ENCODE data around the gene GSG1L. TPM values are rescaled to one million over a fixed set of nuclear protein-coding genes. Genes with fewer than 3 reads are reported as not detected.
A peak's percentile ranks its signal among the peaks of the same experiment; 100 is the strongest.

The GSG1L gene
- total and polyA plus RNA-seq, 12 donors = 0.68 to 14.6 (median 3.4) TPM; not detected in 5

GRCh38 chr16:28059841-28060575 lies 3.5 kb downstream of the GSG1L start:
- no peak for TF ChIP-seq CTCF (IDR thresholded peaks at IDR 0.05)
- Histone ChIP-seq H3K27me3 (peaks cover 12 to 91% (median 56%) of the 10 kb centered on the region in 7 donors), H3K36me3 (no peaks in the 10 kb centered on the region), H3K4me1 (no peaks in the 10 kb centered on the region), H3K9me3 (no peaks in the 10 kb centered on the region), H3K27ac (no peak overlapping the region), H3K4me3 (no peak overlapping the region)
- 28 to 31% methylated on average over 12 of the region's 12 CpGs for WGBS, 2 donors
- DNase-seq (no peak), ATAC-seq (no peak)
- intact Hi-C loops (cut with DNase I) = loop anchor here in 6 of 10 donors (5.0 to 10.0 kb wide), 3 partner anchors 78 to 415 kb away; no protein-coding TSS in a partner anchor

- no peak for ATAC-seq
- 66 to 67% methylated on average over 18 of the region's 18 CpGs for WGBS, 2 donors
Observed at GRCh38 chr16:28058839-28059589, 4.5 kb downstream of the GSG1L start.

GRCh38 chr16:28057949-28058348 lies 5.6 kb downstream of the GSG1L start:
- Histone ChIP-seq H3K27me3 (peaks cover 10 to 96% (median 52%) of the 10 kb centered on the region in 7 donors), H3K9me3 (no peaks in the 10 kb centered on the region), H3K4me3 (no peak overlapping the region), H3K27ac (no peak overlapping the region), H3K4me1 (no peaks in the 10 kb centered on the region), H3K36me3 (no peaks in the 10 kb centered on the region)
- intact Hi-C loops (cut with DNase I) = no loop called here
- ATAC-seq (no peak), DNase-seq (no peak)
- WGBS, 2 donors = 78 to 87% methylated on average over 8 of the region's 8 CpGs
- no peak for TF ChIP-seq CTCF (IDR thresholded peaks at IDR 0.05)

More at GRCh38 chr16:28058839-28059589, 4.5 kb downstream of the GSG1L start:
- Histone ChIP-seq H3K9me3 (no peaks in the 10 kb centered on the region), H3K4me3 (no peak overlapping the region), H3K36me3 (no peaks in the 10 kb centered on the region), H3K4me1 (no peaks in the 10 kb centered on the region), H3K27ac (no peak overlapping the region), H3K27me3 (peaks cover 13 to 91% (median 55%) of the 10 kb centered on the region in 7 donors)
- intact Hi-C loops (cut with DNase I) = no loop called here
- no peak for DNase-seq
- no peak for TF ChIP-seq CTCF (IDR thresholded peaks at IDR 0.05)

GRCh38 chr16:28053461-28053860 lies 10.1 kb downstream of the GSG1L start:
- Histone ChIP-seq H3K27ac (no peak overlapping the region), H3K36me3 (no peaks in the 10 kb centered on the region), H3K27me3 (peaks cover 0 to 70% (median 9%) of the 10 kb centered on the region in 7 donors), H3K9me3 (peaks cover 0 to 11% (median 4%) of the 10 kb centered on the region in 11 donors), H3K4me3 (no peak overlapping the region), H3K4me1 (no peaks in the 10 kb centered on the region)
- ATAC-seq = peak in 3 of 8 donors; percentile 16 to 42 (median 39)
- DNase-seq = no peak
- TF ChIP-seq CTCF (IDR thresholded peaks at IDR 0.05) = no peak
- WGBS, 2 donors = 28 to 34% methylated on average over 15 of the region's 15 CpGs
- intact Hi-C loops (cut with DNase I) = no loop called here
